Adipose tissue (tissue), 3 donors: ENCODE data around the gene TOLLIP. TPM values are rescaled to one million over a fixed set of nuclear protein-coding genes. Genes with fewer than 3 reads are reported as not detected.

Experiments used
- polyA plus RNA-seq, 3 donors: library from polyadenylated mRNA; stranded (reverse); fragments of 200-250 nt; gene quantifications; one replicate each; pipeline ENCODE4 v1.2.3, GENCODE V29; 2013
- donor health status: healthy with polysubstance abuse.
- donor health status: Bipolar disorder and iron deficiency.
- donor health status: healthy.

TOLLIP gene
- polyA plus RNA-seq, 3 donors = 30.0 to 36.9 (median 30.7) TPM

Other genes starting within 250 kb of the TOLLIP start
- gene MUC2, start 234.8 kb downstream of the TOLLIP start, polyA plus RNA-seq = under 1 TPM in 2 of 3 donors, not detected in 1; 0.01 to 0.31 TPM
- 10 to 100 TPM in 1 of 3 donors, under 1 TPM in 2; 0.03 to 24.5 (median 0.56) TPM for gene MUC5AC, start 151.7 kb downstream of the TOLLIP start, polyA plus RNA-seq
- gene MUC5B, start 86.6 kb downstream of the TOLLIP start, polyA plus RNA-seq = under 1 TPM in 2 of 3 donors, not detected in 1; 0.13 to 0.37 TPM
- gene BRSK2, start 80.3 kb upstream of the TOLLIP start, polyA plus RNA-seq = 10 to 100 TPM in 1 of 3 donors, under 1 TPM in 2; 0.67 to 50.2 (median 0.82) TPM
- 10 to 100 TPM; 31.9 to 51.6 (median 41.2) TPM for gene MOB2, start 177.1 kb upstream of the TOLLIP start, polyA plus RNA-seq